Measurements from ENCODE around the gene LOXL3. TPM values are rescaled to one million over a fixed set of nuclear protein-coding genes. Genes with fewer than 3 reads are reported as not detected.
A peak's percentile ranks its signal among the peaks of the same experiment; 100 is the strongest.

Gene LOXL3
- total and polyA plus RNA-seq, 2 of the 8 experiments (the other 6 are each of a cell fraction or from before 2014, with no cell fraction given), result 22.4 to 27.2 TPM

DNA sequence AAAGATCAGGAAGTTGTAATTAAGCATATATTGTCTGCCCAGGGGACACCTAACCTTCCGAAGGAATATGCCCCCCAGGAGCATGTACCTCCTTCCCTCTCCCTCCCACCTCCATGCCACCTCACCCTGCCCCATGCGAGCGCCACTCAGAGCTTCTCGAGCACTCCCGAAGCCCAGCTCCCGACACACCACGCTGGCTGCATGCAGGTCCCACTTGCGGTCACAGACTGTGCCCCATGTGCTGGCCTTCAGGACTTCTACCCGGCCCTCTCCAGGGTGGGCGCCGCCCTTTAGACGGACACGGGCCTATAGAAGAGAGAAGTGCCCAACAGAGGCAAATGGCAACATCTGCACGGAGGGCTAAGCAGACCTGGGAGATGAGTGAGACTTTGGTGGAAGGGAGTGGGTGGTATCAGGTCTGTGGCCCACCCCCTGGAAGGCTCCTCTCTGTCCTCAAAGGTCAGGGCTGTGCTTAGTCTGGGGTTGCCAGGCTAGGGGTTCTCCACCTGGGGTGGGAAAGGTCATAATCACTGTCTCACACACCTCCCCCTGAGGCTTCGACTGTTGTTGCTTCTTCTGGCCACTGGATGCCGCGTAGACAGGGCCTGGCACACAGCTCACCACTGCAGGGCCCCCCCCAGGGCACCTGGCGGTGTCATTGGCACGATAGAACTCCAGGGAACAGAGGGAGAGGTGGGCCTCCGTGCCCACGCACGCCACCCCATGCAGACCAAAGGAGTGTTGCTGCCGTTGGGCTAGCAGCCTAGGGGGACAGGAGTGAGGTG is 17.4 kb downstream of the LOXL3 start:
- Histone ChIP-seq H3K4me3 (ENCODE audit: extremely low read depth in 1 of 4, insufficient read depth in 2 of 4, low read depth in 3 of 4, low read length in 4 of 4) (no peak overlapping the region), H3K9me3 (ENCODE audit: insufficient read depth in 2 of 2, low read depth in 1 of 2, low read length in 1 of 2) (no peaks in the 10 kb centered on the region), H3K23ac (ENCODE audit: insufficient read length) (no peak overlapping the region), H2AFZ (ENCODE audit: low read length) (no peak overlapping the region), H2BK5ac (ENCODE audit: low read depth, low read length) (no peak overlapping the region), H3K27me3 (replicated peaks in 1 of 4; ENCODE audit: control insufficient read depth in 3 of 4, extremely low read depth in 1 of 4, insufficient read depth in 3 of 4, low read length in 3 of 4) (no peaks in the 10 kb centered on the region), H3K14ac (ENCODE audit: insufficient read length) (no peak overlapping the region), H4K8ac (ENCODE audit: extremely low read depth, insufficient read depth, low read length) (peak overlapping the region; percentile 9; the same call in 1 of the 2 replicates), H4K5ac (ENCODE audit: insufficient read length, low read depth, low read length) (no peak overlapping the region), H3K36me3 (ENCODE audit: control insufficient read depth in 2 of 4, insufficient read depth in 4 of 4, low read length in 3 of 4) (peaks cover 2 to 17% (median 10%) of the 10 kb centered on the region in 4 experiments; a peak in 7 of 8 replicates), H4K91ac (replicated peaks; ENCODE audit: insufficient read length, low read length) (no peak overlapping the region), H3K56ac (replicated peaks; ENCODE audit: insufficient read length, low read depth, low read length) (no peak overlapping the region), H4K20me1 (replicated peaks in 1 of 2; ENCODE audit: control insufficient read depth in 1 of 2, insufficient read depth in 2 of 2, low read length in 2 of 2) (peaks cover 3 to 10% of the 10 kb centered on the region in 2 experiments), H3K79me1 (ENCODE audit: low read depth, low read length) (peaks cover 2% of the 10 kb centered on the region; the same call in 1 of the 2 replicates), H3K9ac (replicated peaks in 1 of 4; ENCODE audit: extremely low read depth in 1 of 4, low read depth in 3 of 4, low read length in 3 of 4) (no peak overlapping the region), H3K79me2 (ENCODE audit: control insufficient read depth in 1 of 2, insufficient read depth in 2 of 2, low read length in 2 of 2) (no peaks in the 10 kb centered on the region), H2BK120ac (replicated peaks; ENCODE audit: low read depth, low read length) (no peak overlapping the region), H3K23me2 (ENCODE audit: low read depth, low read length) (no peaks in the 10 kb centered on the region; the same call in 1 of the 2 replicates), H3K4me1 (replicated peaks in 1 of 4; ENCODE audit: control insufficient read depth in 3 of 4, insufficient read depth in 4 of 4, low read length in 3 of 4) (no peaks in the 10 kb centered on the region; a peak in 1 of 7 replicates), H3K18ac (ENCODE audit: extremely low read depth, low read length) (no peak overlapping the region), H3K4me2 (ENCODE audit: insufficient read depth in 1 of 2, low read depth in 2 of 2, low read length in 2 of 2) (no peak overlapping the region), H3K4ac (replicated peaks; ENCODE audit: insufficient read length, low read depth, low read length) (no peak overlapping the region), H2BK20ac (ENCODE audit: low read length) (no peak overlapping the region), H2BK15ac (ENCODE audit: low read length) (no peak overlapping the region), H3K27ac (ENCODE audit: low read depth, low read length) (no peak overlapping the region), H2BK12ac (ENCODE audit: low read depth, low read length) (no peak overlapping the region), H2AK5ac (ENCODE audit: low read depth, low read length) (no peak overlapping the region)
- DNase-seq (ENCODE audit: low read depth in 1 of 2, low spot score in 2 of 2) (no peak), FAIRE-seq (no peak)
- TF ChIP-seq BRCA1 (IDR thresholded peaks at IDR 0.05; ENCODE audit: low read depth, low read length), result no peak
- TF ChIP-seq BCL11A (IDR thresholded peaks at IDR 0.05; ENCODE audit: low read depth in 2 of 2, low read length in 2 of 2), result no peak
- no peak for TF ChIP-seq CHD1 (IDR thresholded peaks at IDR 0.05; ENCODE audit: low read depth, low read length)
- TF ChIP-seq TBP (IDR thresholded peaks at IDR 0.05; ENCODE audit: low read depth, low read length), result no peak
- no peak for TF ChIP-seq MAFK (IDR thresholded peaks at IDR 0.05; ENCODE audit: low read depth, low read length)
- no peak for TF ChIP-seq CTBP2 (IDR thresholded peaks at IDR 0.05; ENCODE audit: borderline replicate concordance, insufficient read depth, insufficient read length, low read length)
- TF ChIP-seq SIX5 (IDR thresholded peaks at IDR 0.05; ENCODE audit: low read depth, low read length), result no peak
- no peak for TF ChIP-seq TAF7 (optimal IDR thresholded peaks at IDR 0.05; ENCODE audit: borderline replicate concordance, low read depth, low read length)
- TF ChIP-seq TEAD4 (IDR thresholded peaks at IDR 0.05; ENCODE audit: low read depth, low read length), result no peak
- no peak for TF ChIP-seq POLR2AphosphoS5 (IDR thresholded peaks at IDR 0.05; ENCODE audit: low read depth, low read length)
- TF ChIP-seq, protein P1, sequence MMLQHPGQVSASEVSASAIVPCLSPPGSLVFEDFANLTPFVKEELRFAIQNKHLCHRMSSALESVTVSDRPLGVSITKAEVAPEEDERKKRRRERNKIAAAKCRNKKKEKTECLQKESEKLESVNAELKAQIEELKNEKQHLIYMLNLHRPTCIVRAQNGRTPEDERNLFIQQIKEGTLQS (IDR thresholded peaks at IDR 0.05; ENCODE audit: insufficient read depth, low read depth, low read length), result no peak
- no peak for TF ChIP-seq CREB1 (IDR thresholded peaks at IDR 0.05)
- 92% methylated on average over 23 of the region's 23 CpGs; no CpG with 5 or more reads in 1 of the 2 experiments for WGBS, 2 experiments (ENCODE audit: extremely low coverage in 1 of 2, insufficient coverage in 1 of 2, insufficient read length in 1 of 2, insufficient replicate concordance in 2 of 2, low coverage in 1 of 2, low lambda C conversion rate in 2 of 2, missing lambda C conversion rate in 1 of 2)
- ChIA-PET CTCF (ENCODE audit: partially characterized antibody) (interaction anchor here (0.5 to 1.2 kb wide), 4 partner anchors 10 to 51 kb away, joined by 3 read pairs; no protein-coding TSS in a partner anchor), POLR2A (ENCODE audit: partially characterized antibody) (interaction anchor here (1.1 to 2.3 kb wide), 4 partner anchors 10 to 38 kb away, joined by 3 to 6 read pairs (median 4); partner anchors contain the start of genes DQX1 and LBX2)
